ENCODE measurements around the gene RAPGEF3.

Gene RAPGEF3

GRCh38 chr12:47753021-47754001, 5.4 kb downstream of the RAPGEF3 start:
- no peaks in the 10 kb centered on the region for H3K36me3 ChIP-seq (ENCODE audit: control insufficient read depth, insufficient read depth, low read length)
- no peak for TF ChIP-seq CTCF (IDR thresholded peaks at IDR 0.05)
- no peaks in the 10 kb centered on the region for H3K27me3 ChIP-seq (ENCODE audit: control insufficient read depth, insufficient read depth, low read length)
- H3K9ac ChIP-seq = no peak overlapping the region
- H3K79me2 ChIP-seq = peaks cover 34% of the 10 kb centered on the region
- H3K27ac ChIP-seq = peak overlapping the region; percentile 94
- peak overlapping the region; percentile 23 for H3K4me2 ChIP-seq (ENCODE audit: low read length)
- peaks cover 62% of the 10 kb centered on the region for H3K4me1 ChIP-seq
- H3K4me3 ChIP-seq (ENCODE audit: low read depth, low read length) = no peak overlapping the region
- H3K9me3 ChIP-seq (ENCODE audit: control insufficient read depth, low read length) = no peaks in the 10 kb centered on the region
- no peak overlapping the region for H2AFZ ChIP-seq

GRCh38 chr12:47752552-47752951, 6.1 kb downstream of the RAPGEF3 start:
- H2AFZ ChIP-seq = no peak overlapping the region
- no peaks in the 10 kb centered on the region for H3K27me3 ChIP-seq (ENCODE audit: control insufficient read depth, insufficient read depth, low read length)
- TF ChIP-seq CTCF (IDR thresholded peaks at IDR 0.05) = no peak
- peak overlapping the region; percentile 94 for H3K27ac ChIP-seq
- H3K36me3 ChIP-seq (ENCODE audit: control insufficient read depth, insufficient read depth, low read length) = no peaks in the 10 kb centered on the region
- no peak overlapping the region for H3K9ac ChIP-seq
- H3K79me2 ChIP-seq = peaks cover 33% of the 10 kb centered on the region
- peaks cover 57% of the 10 kb centered on the region for H3K4me1 ChIP-seq
- no peak overlapping the region for H3K4me2 ChIP-seq (ENCODE audit: low read length)
- no peaks in the 10 kb centered on the region for H3K9me3 ChIP-seq (ENCODE audit: control insufficient read depth, low read length)
- no peak overlapping the region for H3K4me3 ChIP-seq (ENCODE audit: low read depth, low read length)

GRCh38 chr12:47752121-47752520, 6.6 kb downstream of the RAPGEF3 start:
- Histone ChIP-seq H3K79me2 (peaks cover 30% of the 10 kb centered on the region), H3K36me3 (ENCODE audit: control insufficient read depth, insufficient read depth, low read length) (no peaks in the 10 kb centered on the region), H3K4me2 (ENCODE audit: low read length) (no peak overlapping the region), H3K9me3 (ENCODE audit: control insufficient read depth, low read length) (no peaks in the 10 kb centered on the region), H3K4me3 (ENCODE audit: low read depth, low read length) (no peak overlapping the region), H3K4me1 (peaks cover 55% of the 10 kb centered on the region), H2AFZ (no peak overlapping the region), H3K9ac (no peak overlapping the region), H3K27me3 (ENCODE audit: control insufficient read depth, insufficient read depth, low read length) (no peaks in the 10 kb centered on the region), H3K27ac (no peak overlapping the region)
- no peak for TF ChIP-seq CTCF (IDR thresholded peaks at IDR 0.05)

GRCh38 chr12:47751561-47751960, 7.1 kb downstream of the RAPGEF3 start:
- TF ChIP-seq CTCF (IDR thresholded peaks at IDR 0.05) = no peak
- no peak overlapping the region for H3K27ac ChIP-seq
- no peak overlapping the region for H3K4me2 ChIP-seq (ENCODE audit: low read length)
- no peaks in the 10 kb centered on the region for H3K9me3 ChIP-seq (ENCODE audit: control insufficient read depth, low read length)
- no peaks in the 10 kb centered on the region for H3K36me3 ChIP-seq (ENCODE audit: control insufficient read depth, insufficient read depth, low read length)
- H3K4me3 ChIP-seq (ENCODE audit: low read depth, low read length) = no peak overlapping the region
- H3K9ac ChIP-seq = no peak overlapping the region
- no peak overlapping the region for H2AFZ ChIP-seq
- peaks cover 29% of the 10 kb centered on the region for H3K79me2 ChIP-seq
- H3K27me3 ChIP-seq (ENCODE audit: control insufficient read depth, insufficient read depth, low read length) = no peaks in the 10 kb centered on the region
- peaks cover 51% of the 10 kb centered on the region for H3K4me1 ChIP-seq

Data from parathyroid adenoma (tissue), 2 donors.